SK-N-SH (cell line): ENCODE measurements around the gene ZNF697.

Experiments
- CTCF ChIP-seq: fragments of 200-600 bp; sonication (generic); IDR thresholded peaks from 2 replicates; pipeline ENCODE4 v1.6.1; 2017; ENCODE audit warnings: antibody characterized with exemption, mild to moderate bottlenecking, moderate library complexity
- FOXM1 ChIP-seq: IDR thresholded peaks from 2 replicates; pipeline ENCODE4 v1.4.0; 2012; ENCODE audit warnings: low read depth, mild to moderate bottlenecking
- RAD21 ChIP-seq: IDR thresholded peaks from 2 replicates; pipeline ENCODE4 v1.6.1; 2012; ENCODE audit warnings: mild to moderate bottlenecking, low read length
- RXRA ChIP-seq: IDR thresholded peaks from 2 replicates; pipeline ENCODE4 v1.4.0; 2012; ENCODE audit warnings: low read depth, mild to moderate bottlenecking, borderline replicate concordance
- TF ChIP-seq, protein P1 (sequence below): IDR thresholded peaks from 2 replicates; pipeline ENCODE4 v1.4.0; 2012; ENCODE audit warnings: low read depth

DNA sequence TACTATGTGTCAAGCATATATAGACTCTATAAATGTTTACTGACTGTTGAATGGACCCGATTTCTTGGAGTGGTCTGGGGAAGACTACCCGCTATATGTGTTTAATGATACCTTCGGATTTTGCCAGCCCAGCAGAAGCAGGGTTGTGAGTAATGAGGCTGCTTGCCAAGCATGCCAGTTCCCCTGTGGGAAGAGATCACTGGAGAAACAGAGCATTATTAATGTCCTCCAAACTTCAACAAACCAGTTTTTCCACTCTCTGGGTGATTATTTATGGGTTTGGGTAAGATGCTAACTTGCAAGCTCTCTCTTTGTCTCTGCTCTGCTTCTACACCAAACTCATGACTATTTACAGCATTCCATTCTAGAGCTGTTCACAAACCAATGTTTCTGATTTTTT, 38.6 kb upstream of the ZNF697 start:
- TF ChIP-seq CTCF = no peak
- no peak for TF ChIP-seq FOXM1
- no peak for TF ChIP-seq RAD21
- TF ChIP-seq, protein P1, sequence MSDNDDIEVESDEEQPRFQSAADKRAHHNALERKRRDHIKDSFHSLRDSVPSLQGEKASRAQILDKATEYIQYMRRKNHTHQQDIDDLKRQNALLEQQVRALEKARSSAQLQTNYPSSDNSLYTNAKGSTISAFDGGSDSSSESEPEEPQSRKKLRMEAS = no peak
- no peak for TF ChIP-seq RXRA
